GM19238 (cell line): ENCODE measurements around the gene KANSL2.
"Not testable (repeated sequence)": the region's sequence is repeated elsewhere in the genome, so short reads cannot be mapped to it uniquely, and the experiment has no call there.

Experiments used
- DNase-seq: peaks from one replicate; pipeline ENCODE4 v3.0.0; 2011; ENCODE audit warnings: low spot score; ENCODE audit not compliant: insufficient read length

The KANSL2 gene, protein sequence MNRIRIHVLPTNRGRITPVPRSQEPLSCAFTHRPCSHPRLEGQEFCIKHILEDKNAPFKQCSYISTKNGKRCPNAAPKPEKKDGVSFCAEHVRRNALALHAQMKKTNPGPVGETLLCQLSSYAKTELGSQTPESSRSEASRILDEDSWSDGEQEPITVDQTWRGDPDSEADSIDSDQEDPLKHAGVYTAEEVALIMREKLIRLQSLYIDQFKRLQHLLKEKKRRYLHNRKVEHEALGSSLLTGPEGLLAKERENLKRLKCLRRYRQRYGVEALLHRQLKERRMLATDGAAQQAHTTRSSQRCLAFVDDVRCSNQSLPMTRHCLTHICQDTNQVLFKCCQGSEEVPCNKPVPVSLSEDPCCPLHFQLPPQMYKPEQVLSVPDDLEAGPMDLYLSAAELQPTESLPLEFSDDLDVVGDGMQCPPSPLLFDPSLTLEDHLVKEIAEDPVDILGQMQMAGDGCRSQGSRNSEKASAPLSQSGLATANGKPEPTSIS

DNA sequence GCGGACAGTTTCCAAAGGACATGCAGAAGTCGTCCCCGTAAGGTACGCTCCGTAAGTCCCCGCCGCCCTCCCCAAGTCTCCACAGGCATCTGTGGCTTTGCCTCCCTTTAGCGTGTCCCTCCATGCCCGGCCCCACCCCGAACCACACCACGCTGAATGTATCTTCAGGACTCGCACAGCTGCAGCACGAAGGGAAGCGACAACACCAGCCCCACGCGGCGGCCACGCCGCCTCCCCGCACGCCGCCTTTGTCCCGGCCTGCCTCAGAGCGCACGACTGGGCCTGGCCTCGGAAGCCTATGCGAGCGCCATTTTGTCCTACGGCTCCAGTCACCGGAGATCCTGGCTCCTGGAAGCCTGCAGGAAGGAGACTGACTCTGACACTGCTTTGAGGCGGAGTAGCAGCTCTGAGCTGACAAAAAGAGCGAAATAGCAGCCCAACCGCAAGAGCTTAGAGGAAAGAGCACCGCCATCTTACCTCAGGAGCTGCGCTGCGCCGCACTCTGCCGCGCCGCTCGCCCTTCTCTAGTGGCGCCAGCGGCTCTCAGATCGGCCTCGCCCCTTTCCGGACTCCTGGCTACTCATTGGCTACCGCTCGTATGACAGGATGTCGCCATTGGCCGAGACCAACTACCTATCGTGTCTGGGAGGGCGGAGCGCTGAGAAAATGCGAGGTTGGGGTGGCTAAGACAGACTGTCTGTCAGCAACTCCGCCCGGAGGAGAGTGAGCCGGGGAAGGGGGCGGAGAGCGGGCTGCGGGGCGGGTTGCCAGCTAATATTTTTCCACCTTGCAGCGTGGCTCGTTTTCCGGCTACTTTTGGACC, at the start of gene KANSL2:
KANSL2 (minus strand) TSS at position 529 of the 823 bp plus-strand sequence. CDS start 606 bp downstream, outside the sequence.
- peak; percentile 94 for DNase-seq

DNA sequence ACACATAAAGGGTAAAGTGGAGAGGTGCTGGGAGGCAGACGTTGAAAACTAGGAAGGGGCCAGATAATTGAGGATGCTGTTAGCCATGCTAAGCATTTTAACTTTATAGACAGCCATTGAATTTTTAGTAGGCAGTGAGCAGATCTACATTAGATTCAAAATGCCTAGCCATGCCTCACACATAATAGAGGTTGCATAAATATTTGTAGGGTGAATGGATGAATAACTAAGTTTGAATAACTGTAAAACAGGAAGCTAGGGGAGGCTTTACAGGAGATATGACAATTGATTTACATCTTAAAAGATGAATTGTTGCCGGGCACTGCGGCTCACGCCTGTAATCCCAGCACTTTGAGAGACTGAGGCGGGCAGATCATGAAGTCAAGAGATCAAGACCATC, 46.8 kb upstream of the KANSL2 start:
- no peak for DNase-seq

DNA sequence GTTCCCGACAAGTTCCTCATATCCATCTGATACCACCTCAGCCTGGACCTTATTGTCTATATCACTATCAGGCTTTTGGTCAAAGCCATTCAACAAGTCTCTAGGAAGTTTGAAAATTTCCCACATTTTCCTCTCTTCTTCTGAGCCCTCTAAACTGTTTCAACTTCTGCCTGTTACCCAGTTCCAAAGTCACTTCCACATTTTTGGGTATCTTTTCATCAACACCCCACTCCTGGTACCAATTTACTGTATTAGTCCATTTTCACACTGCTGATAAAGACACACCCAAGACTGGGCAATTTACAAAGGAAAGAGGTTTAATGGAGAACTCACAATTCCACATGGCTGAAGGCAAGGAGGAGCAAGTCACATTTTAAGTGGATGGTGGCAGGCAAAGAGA, 38.7 kb upstream of the KANSL2 start:
- not testable (repeated sequence) for DNase-seq

DNA sequence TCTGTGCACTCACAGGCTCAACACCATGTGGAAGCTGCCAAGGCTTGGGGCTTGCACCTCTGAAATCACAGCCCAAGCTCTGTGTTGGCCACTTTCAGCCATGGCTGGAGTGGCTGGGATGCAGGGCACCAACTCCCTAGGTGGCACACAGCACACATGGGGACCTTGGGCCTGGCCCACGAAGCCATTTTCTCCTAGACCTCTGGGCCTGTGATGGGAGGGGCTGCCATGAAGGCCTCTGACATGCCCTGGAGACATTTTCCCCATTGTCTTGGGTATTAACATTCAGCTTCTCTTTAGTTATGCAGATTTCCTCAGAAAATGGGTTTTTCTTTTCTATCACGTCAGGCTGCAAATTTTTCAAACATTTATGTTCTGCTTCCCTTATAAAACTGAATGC, 38.1 kb upstream of the KANSL2 start:
- not testable (repeated sequence) for DNase-seq

DNA sequence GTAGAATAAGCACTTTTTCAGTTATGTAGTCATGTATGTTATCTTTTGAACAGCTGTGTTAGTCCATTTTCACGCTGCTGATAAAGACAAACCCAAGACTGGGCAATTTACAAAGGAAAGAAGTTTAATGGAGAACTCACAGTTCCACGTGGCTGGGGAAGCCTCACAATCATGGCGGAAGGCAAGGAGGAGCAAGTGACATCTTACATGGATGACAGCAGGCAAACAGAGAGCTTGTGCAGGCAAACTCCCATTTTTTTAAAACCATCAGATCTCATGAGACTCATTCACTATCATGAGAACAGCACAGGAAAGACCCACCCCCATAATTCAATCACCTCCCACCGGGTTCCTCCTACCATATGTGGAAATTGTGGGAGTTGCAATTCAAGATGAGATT, 37.0 kb upstream of the KANSL2 start:
- DNase-seq: not testable (repeated sequence)

DNA sequence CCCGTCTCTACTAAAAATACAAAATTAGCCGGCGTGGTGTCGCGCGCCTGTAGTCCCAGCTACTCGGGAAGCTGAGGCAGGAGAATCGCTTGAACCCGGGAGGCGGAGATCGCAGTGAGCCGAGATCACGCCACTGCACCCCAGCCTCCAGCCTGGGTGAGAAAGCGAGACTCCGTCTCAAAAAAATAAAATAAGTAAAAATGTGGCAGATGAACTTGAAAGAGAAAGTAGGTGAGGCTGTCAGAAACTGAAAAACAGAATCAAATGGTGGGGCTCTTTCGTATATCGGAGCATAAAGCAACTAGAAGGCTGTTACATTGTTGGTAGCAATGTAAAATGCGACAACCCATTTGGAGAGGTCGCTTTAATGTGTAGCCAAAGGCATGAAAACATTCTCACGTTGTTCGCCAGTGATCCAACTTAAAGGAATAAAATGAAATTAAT, 35.2 kb upstream of the KANSL2 start:
- DNase-seq: peak; percentile 16

DNA sequence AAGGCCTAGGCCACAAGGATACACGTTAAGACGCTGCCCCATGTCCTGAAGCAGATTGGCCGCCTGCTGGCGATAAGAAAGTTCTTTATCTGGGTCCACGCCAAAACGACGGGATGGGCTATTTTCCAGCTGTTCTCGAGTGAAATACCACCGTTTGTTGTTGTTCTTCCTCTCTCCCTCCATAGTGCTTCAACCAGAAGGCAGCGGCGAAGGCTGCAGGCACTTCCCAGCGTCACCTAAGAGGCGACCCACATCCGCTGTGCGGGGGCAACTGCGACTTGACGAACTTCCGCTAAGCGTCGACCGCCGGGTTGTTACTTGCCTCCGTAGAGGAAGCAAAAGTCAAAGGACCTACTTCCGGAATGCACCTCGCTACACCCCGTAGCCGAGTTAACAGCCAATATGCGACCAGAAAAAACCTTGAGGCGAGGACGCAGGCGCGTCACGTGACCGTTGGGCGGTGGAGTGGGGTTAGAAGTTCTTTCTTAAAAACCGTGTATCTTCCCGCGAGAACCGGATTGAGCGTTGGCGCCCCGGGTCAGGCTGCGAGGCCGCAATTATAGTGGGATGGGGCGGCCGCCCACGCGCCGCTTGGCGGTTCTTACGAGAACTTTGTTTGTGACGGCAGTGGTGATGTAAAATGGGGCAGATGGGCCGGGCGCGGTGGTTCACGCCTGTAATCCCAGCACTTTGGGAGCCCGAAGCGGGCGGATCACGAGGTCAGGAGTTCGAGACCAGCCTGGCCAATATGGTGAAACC, 34.6 kb upstream of the KANSL2 start, which contains the start of gene CCNT1:
CCNT1 (minus strand) TSS at position 215 of the 759 bp plus-strand sequence; CDS start at position 183, 32 bp downstream.
- peak; percentile 97 for DNase-seq

DNA sequence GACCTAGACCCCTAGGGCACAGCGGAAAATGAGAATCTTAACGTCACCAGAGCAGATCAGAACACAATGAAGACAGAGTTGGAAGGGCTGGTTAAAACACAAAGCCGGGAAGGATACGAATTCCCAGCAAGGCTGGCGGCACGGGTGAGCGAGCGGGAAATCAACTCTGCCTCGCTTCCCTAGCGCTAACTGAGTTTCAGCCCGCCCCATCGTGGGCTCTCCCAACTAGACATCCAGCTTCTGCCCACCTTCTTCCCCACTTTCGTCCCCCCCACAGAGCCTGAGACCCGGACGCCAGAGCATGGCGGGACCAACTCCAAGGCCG, 34.1 kb upstream of the KANSL2 start:
- no peak for DNase-seq

DNA sequence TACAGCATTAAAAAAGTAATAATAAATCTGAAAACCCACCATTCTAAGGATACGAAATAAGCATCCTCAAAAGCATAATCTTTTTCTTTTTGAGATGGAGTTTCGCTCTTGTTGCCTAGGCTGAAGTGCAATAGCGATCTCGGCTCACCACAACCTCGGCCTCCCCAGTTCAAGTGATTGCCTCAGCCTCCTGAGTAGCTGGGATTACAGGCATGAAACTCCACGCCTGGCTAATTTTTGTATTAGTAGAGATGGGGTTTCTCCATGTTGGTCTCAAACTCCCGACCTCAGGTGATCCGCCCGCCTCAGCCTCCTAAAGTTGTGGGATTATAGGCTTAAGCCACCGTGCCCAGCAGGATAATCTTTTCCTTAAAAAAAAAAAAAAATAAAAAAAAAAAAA, 30.2 kb upstream of the KANSL2 start:
- no peak for DNase-seq

DNA sequence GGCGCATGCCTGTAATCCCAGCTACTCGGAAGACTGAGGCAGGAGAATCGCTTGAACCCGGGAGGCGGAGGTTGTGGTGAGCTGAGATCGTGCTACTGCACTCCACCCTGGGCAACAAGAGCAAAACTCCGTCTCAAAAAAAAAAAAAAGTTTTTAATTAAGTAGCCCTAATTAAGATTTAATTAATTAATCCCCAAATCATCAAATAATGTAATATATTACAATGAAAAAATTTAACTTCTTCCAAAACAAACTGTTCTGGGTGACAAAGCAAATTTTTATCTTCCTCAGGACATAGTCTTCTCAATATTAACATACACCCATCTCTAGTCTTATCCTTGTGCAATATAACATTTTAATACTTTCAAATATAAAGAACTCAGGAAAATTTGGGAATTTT, 16.8 kb upstream of the KANSL2 start:
- not testable (repeated sequence) for DNase-seq

DNA sequence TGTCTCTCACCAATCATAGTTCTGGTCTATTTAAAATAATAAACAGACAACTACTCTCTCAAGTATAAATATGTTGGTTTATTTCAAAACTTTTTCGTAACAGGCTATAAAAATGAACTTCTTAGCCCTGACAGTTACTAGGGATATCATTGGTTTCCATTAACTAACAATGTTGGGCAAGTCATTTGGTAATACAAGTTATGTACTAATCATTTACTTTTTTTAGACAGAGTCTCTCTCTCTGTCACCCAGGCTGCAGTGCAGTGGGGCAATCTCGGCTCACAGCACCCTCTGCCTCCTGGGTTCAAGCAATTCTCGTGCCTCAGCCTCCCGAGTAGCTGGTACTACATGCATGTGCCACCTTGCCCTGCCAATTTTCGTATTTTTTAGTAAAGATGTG, 14.6 kb upstream of the KANSL2 start:
- DNase-seq: no peak

DNA sequence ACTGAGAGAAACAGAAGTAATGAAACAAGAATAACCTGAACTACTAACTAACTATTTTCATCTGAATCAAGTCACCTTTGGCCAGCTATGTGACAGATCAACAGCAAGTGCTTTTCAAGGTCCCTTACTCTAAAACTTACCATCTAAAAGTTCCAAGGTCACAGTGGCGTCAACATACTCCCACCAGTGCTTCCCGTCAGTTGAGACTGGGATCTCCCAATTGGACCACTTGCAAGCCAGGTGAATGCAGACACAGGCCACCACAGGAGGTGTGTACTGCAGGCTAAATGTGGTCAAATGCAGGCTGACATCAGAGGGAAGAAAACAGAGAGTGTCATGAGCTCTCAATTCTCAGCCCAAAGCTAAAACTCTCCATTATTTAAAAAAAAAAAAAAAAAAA, 13.8 kb upstream of the KANSL2 start:
- no peak for DNase-seq

DNA sequence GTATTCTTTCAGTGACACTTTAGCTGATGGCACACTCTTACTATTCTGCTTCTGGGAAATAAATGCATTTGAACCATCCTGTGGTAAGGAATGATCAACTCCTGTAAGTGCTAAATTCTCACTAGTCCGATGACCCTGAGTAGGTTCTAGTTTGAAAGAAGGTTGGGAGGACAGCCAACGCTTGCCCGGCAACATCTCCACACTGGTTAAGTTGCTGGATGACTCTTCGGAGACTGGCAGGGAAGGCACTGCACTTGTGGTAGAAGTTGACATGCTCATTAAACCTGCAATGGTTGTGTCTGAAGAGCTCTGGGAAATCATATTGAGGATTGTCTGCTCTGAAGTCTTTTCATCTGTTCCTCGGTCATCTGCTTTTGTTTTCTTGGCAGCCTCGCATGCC, 12.0 kb upstream of the KANSL2 start:
- no peak for DNase-seq

DNA sequence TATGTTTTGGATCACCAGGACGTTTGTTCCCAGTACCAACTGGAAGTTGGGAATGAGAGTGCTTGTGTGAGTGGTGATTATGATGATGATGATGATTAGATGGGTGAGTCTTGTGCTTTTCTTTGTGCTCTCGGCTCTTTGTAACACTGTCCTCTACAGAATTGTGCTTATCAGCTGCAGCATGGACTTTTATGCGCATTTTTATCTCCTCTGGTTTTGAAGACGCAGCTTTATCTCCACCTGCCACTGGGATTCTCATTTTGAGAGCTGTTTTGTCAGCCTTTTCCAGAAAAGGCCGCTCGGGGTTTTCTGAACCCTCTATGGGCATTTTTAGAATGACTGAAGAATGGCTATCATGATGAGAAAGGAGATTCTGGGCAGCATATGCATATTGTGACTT, 11.5 kb upstream of the KANSL2 start:
- no peak for DNase-seq

DNA sequence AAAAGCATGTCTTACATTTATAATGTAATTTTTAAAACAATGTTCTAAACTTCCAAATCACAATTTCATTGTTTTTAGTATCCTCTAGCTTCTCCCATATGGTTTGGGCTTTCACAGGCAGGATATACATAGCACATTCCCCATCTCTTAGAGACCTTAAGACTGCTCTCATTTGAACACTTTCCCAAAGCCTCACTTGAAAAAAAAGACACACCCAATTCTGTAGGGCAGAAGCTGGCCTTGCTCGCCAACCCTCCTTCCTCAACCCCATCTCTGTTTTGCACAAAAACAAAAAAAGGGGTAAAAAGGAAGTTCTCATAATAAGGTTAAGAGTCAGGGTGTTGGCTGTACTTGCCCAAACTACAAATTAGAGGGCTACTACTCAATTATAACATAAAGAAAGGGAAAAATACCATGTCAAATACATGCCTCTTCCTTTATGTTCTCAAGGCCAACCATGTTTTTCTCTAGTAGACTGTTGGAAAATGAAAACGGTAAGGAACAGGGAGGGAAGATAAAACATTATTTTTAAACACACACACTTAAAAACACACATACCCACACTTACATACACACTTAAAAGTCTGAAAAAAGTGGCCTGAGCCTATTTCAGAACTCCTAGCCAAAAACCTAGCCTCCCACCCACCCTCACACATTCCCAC, 9.9 kb upstream of the KANSL2 start:
- no peak for DNase-seq

DNA sequence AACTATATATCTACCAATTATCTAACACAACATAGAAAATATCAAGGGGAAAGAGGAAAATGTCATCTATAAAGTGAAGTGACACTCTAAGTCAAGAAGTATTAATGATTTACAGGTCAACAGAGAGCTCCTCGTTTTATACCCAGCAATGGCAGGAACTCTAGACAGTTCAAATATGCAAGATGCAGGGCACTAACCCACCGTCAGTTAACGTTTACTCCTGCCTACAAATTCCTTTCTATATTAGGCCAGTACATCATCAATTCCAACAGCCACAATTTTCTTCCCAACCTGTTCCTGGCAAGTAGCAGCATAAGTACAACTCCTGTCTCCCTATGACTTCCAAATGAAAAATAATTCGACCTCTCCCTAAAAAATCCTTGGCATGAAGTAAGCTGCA, 9.0 kb upstream of the KANSL2 start:
- no peak for DNase-seq

DNA sequence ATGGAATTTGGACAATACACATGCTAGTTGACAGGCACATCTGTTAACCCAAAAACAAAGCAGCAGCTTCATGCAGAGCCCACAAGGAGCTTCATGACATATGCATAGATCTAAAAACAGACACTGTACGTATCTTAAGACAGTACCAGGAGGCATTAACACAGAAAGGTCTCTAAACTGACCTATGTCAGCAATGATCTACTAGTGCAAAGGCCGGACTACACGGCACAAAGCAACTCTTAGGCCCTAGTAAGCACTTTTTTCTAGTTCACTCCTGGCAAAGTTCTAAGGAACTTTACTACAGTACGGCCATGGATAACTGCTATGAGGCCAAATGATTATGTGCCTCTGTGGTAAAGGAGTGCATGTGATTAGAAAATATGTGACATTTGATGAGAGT, 8.4 kb upstream of the KANSL2 start:
- DNase-seq: no peak

DNA sequence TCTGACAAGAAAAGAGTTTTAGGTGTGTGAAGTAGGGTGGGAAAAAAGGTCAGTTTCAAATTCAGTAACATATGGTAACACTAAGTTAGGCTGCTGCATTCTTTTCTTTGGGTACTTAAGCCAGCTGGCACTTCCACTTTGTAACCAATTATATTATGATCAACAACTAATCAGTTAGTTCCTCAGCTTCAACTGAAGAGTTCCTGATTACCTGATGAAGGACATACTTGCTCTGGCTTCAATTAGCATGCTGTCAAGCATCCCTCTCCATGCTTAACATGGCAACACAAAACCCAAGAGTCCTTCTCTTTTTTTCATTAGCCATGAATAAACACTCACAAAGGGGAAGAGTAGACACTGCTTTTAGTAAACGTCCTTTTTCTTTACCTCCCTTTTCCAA, 6.8 kb upstream of the KANSL2 start:
- DNase-seq: no peak

DNA sequence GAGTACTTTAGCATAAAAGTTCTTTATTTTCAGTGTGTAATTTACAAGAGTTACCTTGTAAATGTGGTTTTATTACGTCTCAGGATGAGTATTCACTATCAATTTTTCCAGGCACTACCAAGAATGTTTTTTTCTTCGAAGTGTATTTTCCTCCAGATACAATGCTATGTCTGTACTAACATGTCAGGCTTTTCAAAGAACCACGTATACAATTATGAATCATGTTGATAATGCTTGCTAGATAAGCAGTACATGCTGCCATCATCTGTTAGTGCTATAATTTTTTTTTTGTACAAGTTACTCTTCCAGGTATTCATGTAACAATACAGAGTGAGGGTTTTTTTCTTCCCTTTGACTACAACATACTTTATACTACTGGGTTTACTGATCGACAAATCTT, 5.6 kb upstream of the KANSL2 start:
- DNase-seq: no peak

DNA sequence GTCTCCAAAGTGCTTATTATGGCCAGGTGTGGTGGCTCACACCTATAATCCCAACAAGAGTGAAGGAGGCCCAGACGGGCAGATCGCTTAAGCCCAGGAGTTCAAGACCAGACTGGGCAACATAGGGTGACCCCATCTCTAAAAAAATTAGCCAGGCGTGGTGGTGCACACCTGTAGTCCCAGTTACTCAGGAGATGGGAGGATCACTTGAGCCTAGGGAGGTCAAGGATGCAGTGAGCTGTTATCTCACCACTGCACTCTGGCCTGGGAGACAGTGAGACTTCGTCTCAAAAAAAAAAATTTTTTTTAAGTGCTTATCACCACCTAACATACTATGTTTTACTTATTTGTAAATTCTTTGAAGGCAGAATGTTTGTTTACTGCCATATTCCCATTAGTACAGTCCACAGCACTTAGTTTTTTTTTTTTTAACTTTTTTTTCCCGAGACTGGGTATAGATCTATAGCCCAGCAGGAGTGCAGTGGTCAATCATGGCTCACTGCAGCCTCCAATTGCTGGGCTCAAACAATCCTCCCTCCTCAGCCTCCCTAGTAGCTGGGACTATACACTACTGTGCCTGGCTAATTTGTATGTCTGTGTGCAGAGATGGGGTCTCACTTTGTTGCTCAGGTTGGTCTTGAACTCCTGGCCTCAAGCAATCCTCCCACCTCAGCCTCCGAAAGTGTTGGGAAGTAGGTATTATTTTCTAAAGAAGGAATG, 4.7 kb upstream of the KANSL2 start:
- no peak for DNase-seq
